ENCODE results near the gene CCNL2. TPM values are rescaled to one million over a fixed set of nuclear protein-coding genes. Genes with fewer than 3 reads are reported as not detected.

Gene CCNL2
- total and polyA plus RNA-seq, 9 donors: 71.1 to 245 (median 196) TPM

- no peaks in the 10 kb centered on the region for H3K9me3 ChIP-seq
- H3K4me3 ChIP-seq: no peak overlapping the region
- H3K27ac ChIP-seq: no peak overlapping the region
- TF ChIP-seq POLR2A (IDR thresholded peaks at IDR 0.05): no peak
- TF ChIP-seq, protein P1, sequence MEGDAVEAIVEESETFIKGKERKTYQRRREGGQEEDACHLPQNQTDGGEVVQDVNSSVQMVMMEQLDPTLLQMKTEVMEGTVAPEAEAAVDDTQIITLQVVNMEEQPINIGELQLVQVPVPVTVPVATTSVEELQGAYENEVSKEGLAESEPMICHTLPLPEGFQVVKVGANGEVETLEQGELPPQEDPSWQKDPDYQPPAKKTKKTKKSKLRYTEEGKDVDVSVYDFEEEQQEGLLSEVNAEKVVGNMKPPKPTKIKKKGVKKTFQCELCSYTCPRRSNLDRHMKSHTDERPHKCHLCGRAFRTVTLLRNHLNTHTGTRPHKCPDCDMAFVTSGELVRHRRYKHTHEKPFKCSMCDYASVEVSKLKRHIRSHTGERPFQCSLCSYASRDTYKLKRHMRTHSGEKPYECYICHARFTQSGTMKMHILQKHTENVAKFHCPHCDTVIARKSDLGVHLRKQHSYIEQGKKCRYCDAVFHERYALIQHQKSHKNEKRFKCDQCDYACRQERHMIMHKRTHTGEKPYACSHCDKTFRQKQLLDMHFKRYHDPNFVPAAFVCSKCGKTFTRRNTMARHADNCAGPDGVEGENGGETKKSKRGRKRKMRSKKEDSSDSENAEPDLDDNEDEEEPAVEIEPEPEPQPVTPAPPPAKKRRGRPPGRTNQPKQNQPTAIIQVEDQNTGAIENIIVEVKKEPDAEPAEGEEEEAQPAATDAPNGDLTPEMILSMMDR (IDR thresholded peaks at IDR 0.05): no peak
- no peak for TF ChIP-seq EP300 (IDR thresholded peaks at IDR 0.05)
- 79 to 88% (median 86%) methylated on average over 17 to 18 of the region's 18 CpGs for WGBS, 3 donors
- H3K4me1 ChIP-seq (ENCODE audit: insufficient read depth): peaks cover 18% of the 10 kb centered on the region
- no peaks in the 10 kb centered on the region for H3K36me3 ChIP-seq
- no peaks in the 10 kb centered on the region for H3K27me3 ChIP-seq
- no peak for DNase-seq
- intact Hi-C loops (cut with DNase I): no loop called here
These were observed 56.5 kb downstream of the CCNL2 start for GRCh38 chr1:1342584-1343115.

DNA sequence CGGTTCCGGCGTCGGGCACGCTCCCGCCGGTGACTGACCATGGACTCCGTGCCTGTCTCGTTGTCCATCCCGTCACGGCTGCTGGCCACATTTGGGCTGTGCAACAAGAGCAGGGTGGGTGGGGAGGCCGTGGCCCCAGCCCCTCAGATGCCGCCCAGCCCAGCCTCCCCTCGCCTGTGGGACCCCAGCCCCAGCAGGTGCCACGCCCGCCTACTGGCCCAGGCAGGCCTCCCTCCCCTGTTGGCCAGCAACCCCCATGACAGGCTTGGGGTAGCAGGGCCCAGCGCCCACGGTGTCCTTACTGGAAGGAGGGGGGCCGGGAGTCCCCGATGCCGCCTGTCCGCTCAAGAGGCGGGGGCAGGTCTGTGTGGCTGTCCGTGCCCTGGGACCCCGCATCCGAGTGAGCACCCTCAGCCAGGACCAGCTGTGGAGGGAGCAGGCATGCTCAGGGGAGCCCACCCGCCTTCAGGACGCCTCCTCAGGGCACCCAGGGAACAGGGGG, 57.0 kb downstream of the CCNL2 start:
- Histone ChIP-seq H3K4me3 (no peak overlapping the region), H3K9me3 (no peaks in the 10 kb centered on the region), H3K4me1 (ENCODE audit: insufficient read depth) (peaks cover 14% of the 10 kb centered on the region), H3K27me3 (no peaks in the 10 kb centered on the region), H3K27ac (no peak overlapping the region), H3K36me3 (no peaks in the 10 kb centered on the region)
- intact Hi-C loops (cut with DNase I): no loop called here
- TF ChIP-seq EP300 (IDR thresholded peaks at IDR 0.05) (no peak), POLR2A (IDR thresholded peaks at IDR 0.05) (no peak)
- TF ChIP-seq, protein P1 (IDR thresholded peaks at IDR 0.05): no peak
- no peak for DNase-seq
- WGBS, 3 donors: 91 to 93% (median 93%) methylated on average over 23 to 28 of the region's 28 CpGs

DNA sequence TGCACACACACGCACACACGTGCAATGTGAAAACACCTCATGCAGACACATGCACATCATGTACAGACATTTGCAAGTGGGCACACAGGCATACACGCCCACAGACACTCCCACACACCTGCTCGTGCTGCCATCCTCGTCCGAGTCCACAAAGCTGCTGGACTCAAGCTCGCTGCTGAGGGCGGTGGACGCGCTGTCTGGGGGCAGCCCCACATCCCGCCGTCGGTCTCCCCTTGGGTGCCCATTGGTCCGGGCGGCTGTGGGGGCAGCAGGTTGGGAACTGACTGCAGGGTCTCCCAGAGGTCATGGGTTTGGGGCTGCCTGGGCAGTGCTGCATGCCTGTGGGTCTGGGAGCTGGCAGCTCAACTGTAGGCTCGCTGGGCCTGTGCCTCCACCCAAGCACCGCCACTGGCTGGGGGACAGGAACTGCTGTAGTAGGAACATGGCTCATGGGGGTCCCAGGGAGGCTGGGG, 57.5 kb downstream of the CCNL2 start:
- H3K4me3 ChIP-seq: no peak overlapping the region

GRCh38 chr1:1340791-1341548, 58.2 kb downstream of the CCNL2 start:
- no peak overlapping the region for H3K27ac ChIP-seq
- no peaks in the 10 kb centered on the region for H3K36me3 ChIP-seq
- 88 to 90% (median 88%) methylated on average over 36 of the region's 36 CpGs for WGBS, 3 donors
- H3K4me3 ChIP-seq: no peak overlapping the region
- TF ChIP-seq EP300 (IDR thresholded peaks at IDR 0.05): no peak
- TF ChIP-seq, protein P1 (IDR thresholded peaks at IDR 0.05): no peak
- TF ChIP-seq POLR2A (IDR thresholded peaks at IDR 0.05): no peak
- intact Hi-C loops (cut with DNase I): no loop called here
- H3K27me3 ChIP-seq: no peaks in the 10 kb centered on the region
- H3K4me1 ChIP-seq (ENCODE audit: insufficient read depth): peaks cover 3% of the 10 kb centered on the region
- no peak for DNase-seq
- no peaks in the 10 kb centered on the region for H3K9me3 ChIP-seq

More for the DNA sequence above, 57.5 kb downstream of the CCNL2 start:
- Histone ChIP-seq H3K36me3 (no peaks in the 10 kb centered on the region), H3K4me1 (ENCODE audit: insufficient read depth) (peaks cover 10% of the 10 kb centered on the region), H3K27ac (no peak overlapping the region), H3K9me3 (no peaks in the 10 kb centered on the region), H3K27me3 (no peaks in the 10 kb centered on the region)
- TF ChIP-seq, protein P1 (IDR thresholded peaks at IDR 0.05): no peak
- TF ChIP-seq EP300 (IDR thresholded peaks at IDR 0.05) (no peak), POLR2A (IDR thresholded peaks at IDR 0.05) (no peak)
- no peak for DNase-seq
- WGBS, 3 donors: 85 to 90% (median 89%) methylated on average over 17 of the region's 17 CpGs
- intact Hi-C loops (cut with DNase I): no loop called here

Data from ovary (tissue), 9 donors.